ENCODE results near the gene CLNS1A. TPM values are rescaled to one million over a fixed set of nuclear protein-coding genes. Genes with fewer than 3 reads are reported as not detected.

CLNS1A gene
- polyA plus RNA-seq, 1 donor from 2014 or later, result 179 TPM

Small RNA genes lying within 50 kb of the gene (small RNA-seq; reads per million reads assigned to genes)
- 0 reads per million in 3 experiments for gene RNU7-59P

Other genes starting within 250 kb of the CLNS1A start
- gene PAK1, start 163.7 kb downstream of the CLNS1A start, polyA plus RNA-seq, result 65.2 and 83.6 TPM in 2 replicates
- 7.4 and 8.7 TPM in 2 replicates for gene AQP11, start 47.8 kb downstream of the CLNS1A start, polyA plus RNA-seq
- 19.1 and 23.4 TPM in 2 replicates for gene RSF1, start 182.9 kb upstream of the CLNS1A start, polyA plus RNA-seq
- 3.8 and 9.7 TPM in 2 replicates for gene AAMDC, start 183.3 kb upstream of the CLNS1A start, polyA plus RNA-seq

Measured in neural cell (in vitro differentiated cells).